Keratinocyte (primary cell): ENCODE results near the gene KCNJ6. TPM values are rescaled to one million over a fixed set of nuclear protein-coding genes. Genes with fewer than 3 reads are reported as not detected.

ENCODE experiments used
- DNase-seq: peaks from one replicate; pipeline ENCODE4 v3.0.0-alpha.2; 2011; ENCODE audit warnings: low read depth, missing footprints, low spot score
- FAIRE-seq: peaks from 2 replicates; lab custom pipeline; 2011; peaks lifted over from hg19 to GRCh38; lab: Jason Lieb, UNC
- H2AFZ ChIP-seq: 2 replicates; pipeline ENCODE4 v1.6.0; 2012; ENCODE audit warnings: low read length, control low read depth, inconsistent platforms; ENCODE audit not compliant: control insufficient read depth
- H3K27ac ChIP-seq: 2 replicates; pipeline ENCODE4 v1.5.1; 2011; ENCODE audit warnings: low read length; ENCODE audit not compliant: control insufficient read depth, insufficient read depth
- H3K27me3 ChIP-seq: 3 replicates; pipeline ENCODE4 v1.6.0; 2011; ENCODE audit warnings: low read length; ENCODE audit not compliant: control insufficient read depth, insufficient read depth; ENCODE audit errors: extremely low read depth
- H3K36me3 ChIP-seq, 2 experiments: 2 replicates in 1 of 2; 3 replicates in 1 of 2; pipeline ENCODE4 v1.5.1; 2011; ENCODE audit warnings: low read length in 2 of 2, mild to moderate bottlenecking in 1 of 2; ENCODE audit not compliant: control insufficient read depth in 2 of 2, insufficient read depth in 2 of 2; ENCODE audit errors: extremely low read depth in 1 of 2
- H3K4me1 ChIP-seq: 3 replicates; pipeline ENCODE4 v1.5.1; 2011; ENCODE audit warnings: low read length; ENCODE audit not compliant: control insufficient read depth, insufficient read depth; ENCODE audit errors: extremely low read depth
- H3K4me2 ChIP-seq: 3 replicates; pipeline ENCODE4 v1.6.0; 2011; ENCODE audit warnings: low read depth, low read length; ENCODE audit not compliant: control insufficient read depth, insufficient read depth; ENCODE audit errors: extremely low read depth
- H3K4me3 ChIP-seq, 3 experiments: fragments of 200-600 bp in 1 of 3; sonication (generic) in 1 of 3; 2 replicates in 2 of 3; 3 replicates in 1 of 3; pipeline ENCODE4 v1.5.1; 2011 to 2016; ENCODE audit warnings: low read length in 3 of 3, mild to moderate bottlenecking in 3 of 3, control low read depth in 2 of 3, inconsistent platforms in 1 of 3, low read depth in 1 of 3, mixed read lengths in 1 of 3, mixed run types in 1 of 3, moderate library complexity in 1 of 3; ENCODE audit not compliant: control insufficient read depth in 2 of 3, insufficient read depth in 2 of 3; ENCODE audit errors: extremely low read depth in 1 of 3
- H3K79me2 ChIP-seq: 2 replicates; pipeline ENCODE4 v1.6.0; 2012; ENCODE audit warnings: low read length; ENCODE audit not compliant: control insufficient read depth, insufficient read depth
- H3K9ac ChIP-seq: 3 replicates; pipeline ENCODE4 v1.6.0; 2011; ENCODE audit warnings: low read length; ENCODE audit not compliant: control insufficient read depth, insufficient read depth; ENCODE audit errors: extremely low read depth
- H3K9me1 ChIP-seq: 3 replicates; pipeline ENCODE4 v1.6.0; 2011; ENCODE audit warnings: low read length; ENCODE audit not compliant: control insufficient read depth, insufficient read depth; ENCODE audit errors: extremely low read depth
- H3K9me3 ChIP-seq: 2 replicates; pipeline ENCODE4 v1.5.1; 2012; ENCODE audit warnings: low read depth, low read length; ENCODE audit not compliant: control insufficient read depth
- H4K20me1 ChIP-seq: 3 replicates; pipeline ENCODE4 v1.6.0; 2011; ENCODE audit warnings: low read length; ENCODE audit not compliant: control insufficient read depth, insufficient read depth; ENCODE audit errors: extremely low read depth
- CTCF ChIP-seq, 3 experiments: IDR thresholded peaks in 1 of 3; conservative IDR thresholded peaks in 1 of 3; optimal IDR thresholded peaks in 1 of 3; 2 replicates in 2 of 3; 3 replicates in 1 of 3; pipeline versions ENCODE3 to v1.5.1; 2011; ENCODE audit warnings: low read length in 3 of 3, mild to moderate bottlenecking in 3 of 3, moderate library complexity in 2 of 3, control low read depth in 1 of 3, inconsistent platforms in 1 of 3; ENCODE audit not compliant: insufficient read depth in 2 of 3; ENCODE audit errors: extremely low read depth in 1 of 3
- EZH2 ChIP-seq: IDR thresholded peaks from one replicate; pipeline ENCODE4 v1.6.1; 2012; ENCODE audit warnings: inconsistent platforms, mild to moderate bottlenecking, low read length, moderate library complexity
- dilution Hi-C: fragments of 300-500 bp; cut with MboI; formaldehyde crosslinking; loops from one replicate; pipeline ENCODE4 v1.7.0; 2020; ENCODE audit warnings: low sequenced_read_pairs; ENCODE audit not compliant: extremely low pct_ligation_motif_present
- polyA plus RNA-seq, 5 experiments: library from polyadenylated mRNA; depleted of rRNA in 3 of 5; stranded (reverse) in 3 of 5; stranded (forward) in 1 of 5; unstranded in 1 of 5; fragments of >200 nt; gene quantifications; 1 replicate in 1 of 5; 2 replicates in 3 of 5; 3 replicates in 1 of 5; pipeline versions ENCODE4 v1.2.1 to v1.2.3, GENCODE V29; 2011 to 2012; ENCODE audit warnings: missing spikeins in 2 of 5, low read depth in 1 of 5, low replicate concordance in 1 of 5

The KCNJ6 gene
- polyA plus RNA-seq, 1 donor (not counting 4 experiments of a cell fraction or from before 2014, with no cell fraction given): not detected

GRCh38 chr21:37888659-37889058 lies 27.6 kb downstream of the KCNJ6 start:
- dilution Hi-C loops: no loop called here
- no peaks in the 10 kb centered on the region for H3K36me3 ChIP-seq
- no peak for FAIRE-seq
- H3K9me3 ChIP-seq: no peaks in the 10 kb centered on the region
- no peaks in the 10 kb centered on the region for H3K9me1 ChIP-seq
- H3K4me3 ChIP-seq: no peak overlapping the region
- H3K4me2 ChIP-seq: no peak overlapping the region
- H2AFZ ChIP-seq: no peak overlapping the region
- H3K9ac ChIP-seq: no peak overlapping the region
- DNase-seq: no peak
- H3K27ac ChIP-seq: no peak overlapping the region
- H4K20me1 ChIP-seq: no peaks in the 10 kb centered on the region
- H3K79me2 ChIP-seq: no peaks in the 10 kb centered on the region
- TF ChIP-seq CTCF (optimal IDR thresholded peaks at IDR 0.05 in 1 of 3, IDR thresholded peaks at IDR 0.05 in 1 of 3, conservative IDR thresholded peaks at IDR 0.05 in 1 of 3; ENCODE audit: extremely low read depth in 1 of 3, insufficient read depth in 2 of 3, low read length in 3 of 3): no peak
- no peak for TF ChIP-seq EZH2
- H3K4me1 ChIP-seq: no peaks in the 10 kb centered on the region
- H3K27me3 ChIP-seq: peaks cover 22% of the 10 kb centered on the region

GRCh38 chr21:37886726-37887299 lies 29.4 kb downstream of the KCNJ6 start:
- dilution Hi-C loops: no loop called here
- no peak overlapping the region for H2AFZ ChIP-seq
- H3K36me3 ChIP-seq: no peaks in the 10 kb centered on the region
- peaks cover 24% of the 10 kb centered on the region for H3K27me3 ChIP-seq
- no peak overlapping the region for H3K4me3 ChIP-seq
- no peak for FAIRE-seq
- H3K9ac ChIP-seq: no peak overlapping the region
- H4K20me1 ChIP-seq: no peaks in the 10 kb centered on the region
- no peaks in the 10 kb centered on the region for H3K9me3 ChIP-seq
- H3K79me2 ChIP-seq: no peaks in the 10 kb centered on the region
- TF ChIP-seq EZH2 (no peak), CTCF (optimal IDR thresholded peaks at IDR 0.05 in 1 of 3, IDR thresholded peaks at IDR 0.05 in 1 of 3, conservative IDR thresholded peaks at IDR 0.05 in 1 of 3; ENCODE audit: extremely low read depth in 1 of 3, insufficient read depth in 2 of 3, low read length in 3 of 3) (no peak)
- no peaks in the 10 kb centered on the region for H3K4me1 ChIP-seq
- no peak for DNase-seq
- H3K9me1 ChIP-seq: no peaks in the 10 kb centered on the region
- H3K4me2 ChIP-seq: no peak overlapping the region
- H3K27ac ChIP-seq: no peak overlapping the region
